ENCODE results near the gene ABI3BP.
"Not testable (repeated sequence)": the region's sequence is repeated elsewhere in the genome, so short reads cannot be mapped to it uniquely, and the experiment has no call there.

ABI3BP gene

GRCh38 chr3:100947119-100947518 is 46.1 kb downstream of the ABI3BP start:
- DNase-seq = no peak
- intact Hi-C loops (cut with DNase I) = no loop called here

- DNase-seq; intact Hi-C loops (cut with DNase I): not testable (repeated sequence)
Measured at GRCh38 chr3:100946096-100946495, 47.1 kb downstream of the ABI3BP start.

- intact Hi-C loops (cut with DNase I) = no loop called here
Measured at GRCh38 chr3:100941451-100941850, 51.8 kb downstream of the ABI3BP start.

GRCh38 chr3:100941041-100941440 is 52.2 kb downstream of the ABI3BP start:
- intact Hi-C loops (cut with DNase I) = no loop called here
- DNase-seq = no peak

More at GRCh38 chr3:100941451-100941850, 51.8 kb downstream of the ABI3BP start:
- no peak for DNase-seq

GRCh38 chr3:100936931-100937330 is 56.3 kb downstream of the ABI3BP start:
- no peak for DNase-seq
- intact Hi-C loops (cut with DNase I) = no loop called here

GRCh38 chr3:100932491-100932890 is 60.7 kb downstream of the ABI3BP start:
- intact Hi-C loops (cut with DNase I) = no loop called here
- no peak for DNase-seq

- intact Hi-C loops (cut with DNase I) = no loop called here
- no peak for DNase-seq
Measured at GRCh38 chr3:100928638-100929428, 64.4 kb downstream of the ABI3BP start.

GRCh38 chr3:100927775-100928174 is 65.4 kb downstream of the ABI3BP start:
- intact Hi-C loops (cut with DNase I) = no loop called here
- no peak for DNase-seq

GRCh38 chr3:100915706-100916495 is 77.3 kb downstream of the ABI3BP start:
- no peak for DNase-seq
- intact Hi-C loops (cut with DNase I) = no loop called here

GRCh38 chr3:100913870-100914648 is 79.2 kb downstream of the ABI3BP start:
- intact Hi-C loops (cut with DNase I) = no loop called here
- no peak for DNase-seq

- intact Hi-C loops (cut with DNase I) = no loop called here
- DNase-seq = no peak
Measured at GRCh38 chr3:100912976-100913545, 80.2 kb downstream of the ABI3BP start.

GRCh38 chr3:100912571-100912970 is 80.7 kb downstream of the ABI3BP start:
- no peak for DNase-seq
- intact Hi-C loops (cut with DNase I) = no loop called here

- no peak for DNase-seq
- intact Hi-C loops (cut with DNase I) = no loop called here
Measured at GRCh38 chr3:100911956-100912355, 81.3 kb downstream of the ABI3BP start.

GRCh38 chr3:100910986-100911385 is 82.2 kb downstream of the ABI3BP start:
- intact Hi-C loops (cut with DNase I) = no loop called here
- DNase-seq = no peak

GRCh38 chr3:100902572-100902971 is 90.6 kb downstream of the ABI3BP start:
- no peak for DNase-seq

GRCh38 chr3:100900671-100901335 is 92.4 kb downstream of the ABI3BP start:
- no peak for DNase-seq
- intact Hi-C loops (cut with DNase I) = no loop called here

More at GRCh38 chr3:100902572-100902971, 90.6 kb downstream of the ABI3BP start:
- intact Hi-C loops (cut with DNase I) = no loop called here

- DNase-seq = no peak
- intact Hi-C loops (cut with DNase I) = no loop called here
Measured at GRCh38 chr3:100899440-100900091, 93.7 kb downstream of the ABI3BP start.

- intact Hi-C loops (cut with DNase I) = no loop called here
- no peak for DNase-seq
Measured at GRCh38 chr3:100898681-100899080, 94.5 kb downstream of the ABI3BP start.

- intact Hi-C loops (cut with DNase I) = no loop called here
- DNase-seq = no peak
Measured at GRCh38 chr3:100896994-100897393, 96.2 kb downstream of the ABI3BP start.

GRCh38 chr3:100893590-100893989 is 99.6 kb downstream of the ABI3BP start:
- peak in 1 of 10 donors; percentile 13 for DNase-seq
- intact Hi-C loops (cut with DNase I) = no loop called here

Data from posterior cingulate gyrus (tissue), 11 donors.